Pulmonary artery endothelial cell (primary cell): ENCODE measurements around the gene IKBKE. TPM values are rescaled to one million over a fixed set of nuclear protein-coding genes. Genes with fewer than 3 reads are reported as not detected.

Source experiments
- DNase-seq: peaks from one replicate; pipeline ENCODE4 v3.0.0-alpha.2; 2011; ENCODE audit warnings: low read depth, low spot score
- total RNA-seq: library from RNA; depleted of rRNA; stranded (reverse); fragments of >200 nt; gene quantifications from 2 replicates; pipeline ENCODE4 v1.2.3, GENCODE V29; 2014

The IKBKE gene
- total RNA-seq, 1 donor from 2014 or later: 14.8 TPM

GRCh38 chr1:206495011-206495461 is 24.8 kb downstream of the IKBKE start:
- DNase-seq: no peak

GRCh38 chr1:206495493-206496046 is 25.3 kb downstream of the IKBKE start:
- no peak for DNase-seq

- DNase-seq: no peak
Measured at GRCh38 chr1:206496131-206496793, 26.0 kb downstream of the IKBKE start.

GRCh38 chr1:206497363-206497762 is 27.1 kb downstream of the IKBKE start:
- no peak for DNase-seq

DNA sequence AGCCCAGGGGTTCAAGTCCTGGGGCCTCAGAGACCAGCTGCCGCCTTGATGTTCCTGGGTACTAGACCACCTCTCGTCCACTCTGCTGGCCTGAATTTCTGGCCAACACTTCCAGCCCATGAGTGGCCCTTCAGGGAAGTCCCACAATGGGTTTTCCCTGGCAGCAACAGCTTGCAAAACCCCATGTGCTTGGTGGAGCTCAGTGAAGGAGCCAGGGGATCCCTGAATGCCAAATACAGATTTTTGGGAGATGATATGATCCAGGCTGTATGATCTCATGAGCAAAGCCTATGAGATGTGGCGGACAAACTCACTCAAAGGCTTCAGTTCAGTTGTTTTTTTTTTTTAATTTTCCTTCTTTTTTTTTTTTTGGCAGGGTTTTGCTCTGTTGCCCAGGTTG is 27.5 kb downstream of the IKBKE start:
- DNase-seq: no peak

GRCh38 chr1:206498685-206499084 is 28.4 kb downstream of the IKBKE start:
- DNase-seq: no peak

DNA sequence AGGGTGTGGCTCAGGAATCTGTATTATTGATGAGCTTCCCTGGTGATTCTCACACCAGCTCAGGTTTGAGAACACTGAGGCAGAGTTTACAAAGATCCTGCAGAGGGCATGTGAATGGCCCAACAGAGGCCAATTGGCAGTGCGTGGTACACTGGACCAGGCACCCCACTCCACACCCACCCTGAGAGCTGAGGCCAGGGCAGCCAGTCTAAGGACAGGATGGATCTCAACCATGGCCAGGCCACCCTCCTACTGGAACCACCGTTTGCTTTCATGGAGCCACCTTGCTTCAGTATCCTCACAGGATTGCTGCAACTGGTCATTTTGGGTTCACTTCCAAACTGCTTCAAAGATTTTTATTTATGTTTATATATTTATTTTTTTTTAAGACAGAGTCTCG is 29.8 kb downstream of the IKBKE start:
- DNase-seq: no peak

DNA sequence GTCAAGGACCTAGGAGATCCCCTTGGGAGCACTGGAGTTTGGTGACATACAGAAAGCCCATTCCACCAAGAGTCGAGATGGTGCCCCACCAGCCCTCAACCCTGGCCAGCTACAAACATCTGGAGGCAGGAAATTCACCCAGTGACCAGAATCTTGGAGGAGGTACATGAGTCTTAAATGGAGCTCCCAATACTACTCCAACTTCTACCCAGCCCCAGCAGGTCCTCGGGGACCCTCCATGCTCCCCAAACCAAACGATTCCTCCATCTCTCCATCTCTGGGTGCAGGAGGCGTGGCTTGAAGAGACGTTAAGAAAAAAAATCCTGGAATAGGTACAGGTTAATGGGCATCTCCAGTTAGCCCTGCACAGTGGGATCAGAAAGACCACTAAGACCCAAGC is 31.6 kb downstream of the IKBKE start:
- no peak for DNase-seq

GRCh38 chr1:206502403-206502802 is 32.1 kb downstream of the IKBKE start:
- no peak for DNase-seq

- no peak for DNase-seq
Measured at GRCh38 chr1:206502812-206503211, 32.5 kb downstream of the IKBKE start.

DNA sequence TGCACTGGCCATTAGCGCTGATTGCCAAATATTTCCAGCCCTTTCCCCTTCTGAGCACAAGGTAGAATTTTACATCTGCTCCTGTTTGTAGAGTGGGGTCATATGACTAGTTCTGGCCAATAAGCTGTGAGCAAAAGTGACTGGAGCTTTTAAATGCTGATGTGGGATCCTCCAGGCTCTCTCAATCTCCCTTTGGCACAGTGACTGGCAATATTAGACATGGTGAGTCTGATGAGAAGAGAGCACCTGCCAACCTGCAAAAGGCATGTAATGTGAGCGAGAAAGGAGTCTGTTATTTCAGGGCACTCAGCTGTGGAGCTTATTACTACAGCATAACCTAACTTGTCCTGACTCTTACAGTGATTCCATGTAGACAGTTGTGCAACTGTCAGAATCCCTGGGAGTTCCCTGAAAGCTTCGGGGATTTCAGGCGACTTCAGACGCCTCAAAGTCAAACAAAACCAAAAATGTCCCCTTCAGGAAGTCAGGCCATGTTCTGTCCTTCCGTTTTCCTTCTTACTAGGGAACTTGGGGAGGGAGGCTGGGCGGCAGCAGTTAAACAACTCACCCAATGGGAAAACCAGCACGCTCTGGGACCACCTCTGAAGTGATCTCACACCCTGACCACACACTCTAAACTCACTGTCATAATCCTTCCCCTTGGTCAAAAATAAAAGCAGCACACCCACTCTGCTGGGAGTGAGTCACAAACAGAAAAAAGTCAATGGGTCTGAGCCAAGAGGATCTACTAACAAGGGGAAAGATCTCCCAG is 33.5 kb downstream of the IKBKE start:
- DNase-seq: no peak

DNA sequence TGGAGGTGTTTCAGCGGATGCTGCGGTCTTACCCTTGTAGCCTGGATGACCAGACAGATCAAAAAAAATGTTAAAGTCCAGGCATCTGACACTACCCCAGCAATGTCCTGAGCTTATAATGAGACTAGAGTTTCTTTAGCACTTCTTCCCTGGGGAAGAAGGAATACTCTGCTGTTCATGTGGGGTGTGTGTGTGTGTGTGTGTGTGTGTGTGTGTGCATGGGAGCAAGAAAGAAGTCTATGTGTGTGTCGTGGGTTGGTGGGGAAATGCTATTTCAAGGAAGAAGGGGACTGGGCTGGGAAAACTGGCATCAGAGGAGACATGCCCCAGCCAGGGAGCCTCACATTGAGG is 34.1 kb downstream of the IKBKE start:
- no peak for DNase-seq

DNA sequence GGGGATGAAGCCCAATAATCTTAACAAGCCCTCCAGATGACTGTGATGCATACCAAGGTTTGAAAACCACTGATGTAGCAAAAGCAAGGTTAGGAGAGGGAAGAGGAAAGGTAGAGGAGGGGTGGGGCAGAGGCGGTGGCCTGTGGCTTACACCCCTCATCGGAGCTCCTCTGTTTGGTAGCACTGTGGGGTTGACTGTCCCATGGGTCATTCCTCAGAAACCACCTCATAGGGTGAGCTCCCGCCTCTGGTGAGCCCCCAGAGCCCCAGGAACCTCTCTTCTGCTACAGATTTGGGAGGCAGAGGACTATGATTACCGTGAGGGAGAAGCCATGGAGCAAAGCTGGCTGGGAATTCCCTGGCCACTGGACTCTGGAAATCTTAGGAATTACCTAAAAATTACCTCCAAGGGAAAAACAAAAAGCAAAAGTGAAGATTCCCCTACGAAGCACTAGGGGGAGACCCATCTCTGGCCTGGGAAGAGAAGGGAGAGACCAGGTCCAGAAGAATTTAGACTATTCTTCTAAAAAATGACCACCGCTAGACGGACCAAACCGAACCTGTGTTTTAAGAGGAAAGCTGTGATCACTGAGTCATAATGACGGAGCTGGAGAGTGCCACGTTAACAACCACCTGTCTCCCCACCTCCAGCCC is 35.6 kb downstream of the IKBKE start:
- no peak for DNase-seq

DNA sequence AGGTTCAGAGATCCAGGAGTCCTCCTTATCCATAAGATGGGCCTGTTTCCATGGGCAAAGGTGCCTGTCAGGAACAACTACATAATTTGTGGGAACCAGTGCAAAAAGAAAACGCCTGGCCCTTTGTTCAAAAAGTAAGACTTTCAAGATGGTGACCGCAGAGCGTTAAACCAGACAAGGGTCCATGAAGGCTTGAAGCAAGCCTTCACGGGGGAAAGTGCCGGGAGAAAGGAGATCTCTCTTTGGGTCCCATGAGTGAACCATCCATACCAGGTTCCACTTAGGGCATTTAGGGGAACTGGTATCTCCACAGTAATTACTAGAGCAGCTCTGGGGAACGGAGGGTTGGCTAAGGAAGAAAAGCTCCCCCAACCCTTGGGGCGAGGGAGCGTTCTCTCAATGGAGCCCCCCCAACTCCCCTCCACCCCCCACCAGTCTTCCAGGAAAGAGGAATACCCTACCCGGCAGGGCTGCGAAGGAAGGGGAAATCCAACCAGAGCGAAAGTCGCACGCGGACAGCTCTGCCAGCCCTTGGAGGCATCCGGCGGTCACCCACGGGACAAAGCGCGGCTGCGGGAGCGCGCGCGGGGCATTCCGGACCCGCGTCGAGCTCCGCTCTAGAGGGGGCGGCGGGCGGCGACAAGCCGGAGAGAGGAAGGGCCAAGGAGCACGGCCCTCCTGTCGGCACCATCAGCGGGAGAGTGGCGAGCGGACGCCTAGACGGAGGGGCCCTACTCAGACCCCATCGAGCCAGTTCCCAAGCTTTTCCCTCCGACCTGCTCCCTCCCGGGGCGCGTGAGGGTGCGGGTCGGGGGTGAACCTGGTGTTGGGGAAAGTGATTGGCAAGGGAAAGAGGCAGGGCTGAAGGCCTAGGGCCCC is 36.4 kb downstream of the IKBKE start:
- no peak for DNase-seq

- DNase-seq: no peak
Measured at GRCh38 chr1:206507284-206508129, 37.2 kb downstream of the IKBKE start, which contains the start of gene RASSF5. TSS of gene RASSF5 (plus strand) at chr1:206507531. CDS start at chr1:206507603, 72 bp downstream.

GRCh38 chr1:206508130-206508889 is 38.0 kb downstream of the IKBKE start:
- no peak for DNase-seq

- DNase-seq: no peak
Measured at GRCh38 chr1:206508956-206509355, 38.7 kb downstream of the IKBKE start.

DNA sequence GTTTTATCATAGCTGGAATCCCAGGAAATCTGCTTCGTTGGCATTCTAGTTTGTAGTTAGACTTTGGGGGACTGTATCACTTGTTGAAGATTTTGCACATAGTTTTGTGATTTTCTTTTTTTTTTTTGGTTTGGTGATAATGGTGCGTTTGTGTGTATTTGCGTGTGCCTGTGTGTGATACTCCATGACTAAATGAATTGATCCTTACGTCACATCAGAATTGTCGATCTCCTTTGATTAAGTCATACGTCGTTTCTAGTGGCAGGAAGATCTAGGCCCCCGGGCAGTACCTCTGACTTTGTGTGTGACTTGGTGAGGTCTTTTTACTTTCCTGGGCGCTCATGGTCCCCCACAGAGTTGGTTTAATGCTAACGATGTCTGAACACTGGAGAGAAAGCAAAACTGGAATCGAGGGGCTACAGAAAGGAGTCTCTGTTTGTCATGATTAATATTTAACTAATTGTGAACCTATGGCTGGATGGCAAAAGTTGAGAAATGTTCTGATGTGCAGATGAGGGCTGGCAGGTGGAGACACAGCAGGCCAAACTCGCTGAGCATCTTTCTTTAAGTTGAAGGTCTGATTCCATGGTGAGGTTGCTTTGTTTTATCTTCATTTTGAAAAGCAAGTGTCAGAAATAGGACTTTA is 39.5 kb downstream of the IKBKE start:
- DNase-seq: no peak

DNA sequence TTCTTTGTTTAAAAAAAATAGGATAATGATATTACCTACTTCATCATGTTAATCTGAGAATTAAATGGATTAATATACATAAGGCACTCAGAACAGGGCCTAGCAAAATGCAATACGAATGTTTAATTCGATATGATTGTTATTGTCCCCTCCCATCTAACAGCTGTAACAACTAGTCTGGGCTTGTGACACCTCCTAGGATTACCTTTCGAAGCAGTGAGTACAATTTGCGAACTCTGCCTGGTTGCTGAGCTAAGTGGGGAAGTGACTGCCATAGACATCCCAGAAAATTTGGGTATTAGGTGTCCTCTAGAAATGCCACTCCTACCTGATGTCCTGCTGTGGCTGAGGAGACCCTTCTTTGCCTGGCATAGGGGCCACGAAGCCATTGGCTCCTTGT is 40.1 kb downstream of the IKBKE start:
- no peak for DNase-seq
